HepG2 (cell line): Measurements from ENCODE around the gene CAD. TPM values are rescaled to one million over a fixed set of nuclear protein-coding genes. Genes with fewer than 3 reads are reported as not detected.
A peak's percentile ranks its signal among the peaks of the same experiment; 100 is the strongest.

Experiments
- FOXM1 ChIP-seq: sonication (generic); formaldehyde crosslinking; IDR thresholded peaks from 2 replicates; pipeline ENCODE4 v1.5.0; 2020; ENCODE audit warnings: missing genetic modification reagents
- HMG20A ChIP-seq: IDR thresholded peaks from 2 replicates; pipeline ENCODE4 v1.6.1; 2016; ENCODE audit warnings: borderline replicate concordance
- KIAA2018 ChIP-seq: sonication (generic); formaldehyde crosslinking; IDR thresholded peaks from 2 replicates; pipeline ENCODE4 v1.5.0; 2020; ENCODE audit warnings: mild to moderate bottlenecking, missing genetic modification reagents, borderline replicate concordance
- ZBTB1 ChIP-seq: sonication (generic); formaldehyde crosslinking; IDR thresholded peaks from 2 replicates; pipeline ENCODE4 v1.4.0; 2020; ENCODE audit warnings: missing genetic modification reagents, borderline replicate concordance
- ZHX1 ChIP-seq: sonication (generic); formaldehyde crosslinking; IDR thresholded peaks from 2 replicates; pipeline ENCODE4 v1.8.1; 2022; ENCODE audit warnings: low read depth, mild to moderate bottlenecking, missing genetic modification reagents
- ZNF34 ChIP-seq: sonication (generic); formaldehyde crosslinking; IDR thresholded peaks from 2 replicates; pipeline ENCODE4 v1.4.0; 2020; ENCODE audit warnings: mild to moderate bottlenecking, missing genetic modification reagents, borderline replicate concordance
- ZNF367 ChIP-seq: sonication (generic); formaldehyde crosslinking; IDR thresholded peaks from 2 replicates; pipeline ENCODE4 v1.4.0; 2020; ENCODE audit warnings: missing genetic modification reagents, borderline replicate concordance
- ZNF468 ChIP-seq: sonication (generic); formaldehyde crosslinking; IDR thresholded peaks from 2 replicates; pipeline ENCODE4 v1.8.0; 2022; ENCODE audit warnings: mild to moderate bottlenecking, moderate library complexity, missing genetic modification reagents
- ZNF75D ChIP-seq: sonication (generic); formaldehyde crosslinking; IDR thresholded peaks from 2 replicates; pipeline ENCODE4 v1.8.1; 2023; ENCODE audit warnings: missing genetic modification reagents, mild to moderate bottlenecking, borderline replicate concordance
- ZNF780A ChIP-seq: sonication (generic); formaldehyde crosslinking; IDR thresholded peaks from 2 replicates; pipeline ENCODE4 v1.8.0; 2022; ENCODE audit warnings: mild to moderate bottlenecking, missing genetic modification reagents, moderate library complexity
- polyA plus RNA-seq, 8 experiments: library from polyadenylated mRNA; depleted of rRNA in 3 of 8; stranded (reverse) in 7 of 8; unstranded in 1 of 8; fragments of >200 nt; fragmentation: Illumina TruSeq in 4 of 8; extraction: Trizol in 4 of 8; gene quantifications; 2 replicates each; pipeline versions ENCODE4 v1.2.1 to v1.2.3, GENCODE V29; 2011 to 2016; ENCODE audit warnings: low read depth in 4 of 8, missing spikeins in 1 of 8, mixed read lengths in 1 of 8; ENCODE audit not compliant: insufficient read depth in 1 of 8
- total RNA-seq, 5 experiments: library from RNA; depleted of rRNA; stranded (reverse); fragments of >200 nt; fragmentation: Illumina TruSeq; extraction: Trizol; gene quantifications; 2 replicates each; pipeline ENCODE4 v1.2.3, GENCODE V29; 2016; ENCODE audit warnings: low read depth in 1 of 5
- TF ChIP-seq, protein P1 (sequence below): sonication (generic); IDR thresholded peaks from 2 replicates; pipeline ENCODE4 v1.6.1; 2016; ENCODE audit warnings: low read depth, borderline replicate concordance
- TF ChIP-seq, protein P2 (sequence below): sonication (generic); formaldehyde crosslinking; IDR thresholded peaks from 2 replicates; pipeline ENCODE4 v1.5.0; 2020; ENCODE audit warnings: missing genetic modification reagents

Gene CAD
- total and polyA plus RNA-seq, 2 of the 13 experiments (the other 11 are each of a cell fraction or from before 2014, with no cell fraction given) = 21.7 to 37.0 TPM

GRCh38 chr2:27264753-27265535 is 47.8 kb downstream of the CAD start (continued):
- TF ChIP-seq ZNF780A (CRISPR knock-in tag) (no peak), KIAA2018 (no peak), ZBTB1 (CRISPR knock-in tag) (no peak), ZNF75D (CRISPR knock-in tag) (no peak), ZNF468 (CRISPR knock-in tag) (no peak), HMG20A (CRISPR knock-in tag) (no peak), ZHX1 (CRISPR knock-in tag) (peak; percentile 89), ZNF367 (no peak), FOXM1 (CRISPR knock-in tag) (no peak), ZNF34 (CRISPR knock-in tag) (no peak)
- TF ChIP-seq, protein P1, sequence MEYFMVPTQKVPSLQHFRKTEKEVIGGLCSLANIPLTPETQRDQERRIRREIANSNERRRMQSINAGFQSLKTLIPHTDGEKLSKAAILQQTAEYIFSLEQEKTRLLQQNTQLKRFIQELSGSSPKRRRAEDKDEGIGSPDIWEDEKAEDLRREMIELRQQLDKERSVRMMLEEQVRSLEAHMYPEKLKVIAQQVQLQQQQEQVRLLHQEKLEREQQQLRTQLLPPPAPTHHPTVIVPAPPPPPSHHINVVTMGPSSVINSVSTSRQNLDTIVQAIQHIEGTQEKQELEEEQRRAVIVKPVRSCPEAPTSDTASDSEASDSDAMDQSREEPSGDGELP = no peak
- TF ChIP-seq, protein P2, sequence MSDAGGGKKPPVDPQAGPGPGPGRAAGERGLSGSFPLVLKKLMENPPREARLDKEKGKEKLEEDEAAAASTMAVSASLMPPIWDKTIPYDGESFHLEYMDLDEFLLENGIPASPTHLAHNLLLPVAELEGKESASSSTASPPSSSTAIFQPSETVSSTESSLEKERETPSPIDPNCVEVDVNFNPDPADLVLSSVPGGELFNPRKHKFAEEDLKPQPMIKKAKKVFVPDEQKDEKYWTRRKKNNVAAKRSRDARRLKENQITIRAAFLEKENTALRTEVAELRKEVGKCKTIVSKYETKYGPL = no peak
